ENCODE data around the gene NMBR. TPM values are rescaled to one million over a fixed set of nuclear protein-coding genes. Genes with fewer than 3 reads are reported as not detected.
"Not testable (repeated sequence)": the region's sequence is repeated elsewhere in the genome, so short reads cannot be mapped to it uniquely, and the experiment has no call there.

Gene NMBR
- total and polyA plus RNA-seq, 2 donors, result 0.07 TPM; not detected in 1

GRCh38 chr6:142088858-142089216, 58.1 kb downstream of the NMBR start:
- 4% methylated on average over 14 of the region's 14 CpGs for WGBS

GRCh38 chr6:142087950-142088857, 58.7 kb downstream of the NMBR start:
- Histone ChIP-seq H3K4me1 (ENCODE audit: control insufficient read depth in 2 of 2, insufficient read depth in 2 of 2, low read length in 2 of 2) (no peaks in the 10 kb centered on the region), H3K36me3 (ENCODE audit: control insufficient read depth in 2 of 2, insufficient read depth in 2 of 2, low read length in 1 of 2) (no peaks in the 10 kb centered on the region), H3K9me3 (ENCODE audit: control insufficient read depth in 2 of 2, insufficient read depth in 1 of 2, low read length in 1 of 2) (peaks cover 0 to 2% of the 10 kb centered on the region in 2 donors), H3K27me3 (ENCODE audit: control insufficient read depth in 2 of 2, insufficient read depth in 1 of 2, low read length in 1 of 2) (peaks cover 0 to 27% of the 10 kb centered on the region in 2 donors), H3K27ac (ENCODE audit: low read depth in 1 of 2, low read length in 1 of 2) (no peak overlapping the region), H3K4me3 (ENCODE audit: low read length in 2 of 2) (no peak overlapping the region)
- DNase-seq (ENCODE audit: low read depth in 6 of 9, low spot score in 9 of 9), result no peak
- WGBS, result 23% methylated on average over 49 of the region's 49 CpGs

More at GRCh38 chr6:142088858-142089216, 58.1 kb downstream of the NMBR start:
- H3K4me1 ChIP-seq (ENCODE audit: control insufficient read depth in 2 of 2, insufficient read depth in 2 of 2, low read length in 2 of 2), result no peaks in the 10 kb centered on the region
- H3K36me3 ChIP-seq (ENCODE audit: control insufficient read depth in 2 of 2, insufficient read depth in 2 of 2, low read length in 1 of 2), result no peaks in the 10 kb centered on the region
- no peak overlapping the region for H3K27ac ChIP-seq (ENCODE audit: low read depth in 1 of 2, low read length in 1 of 2)
- H3K9me3 ChIP-seq (ENCODE audit: control insufficient read depth in 2 of 2, insufficient read depth in 1 of 2, low read length in 1 of 2), result peaks cover 0 to 2% of the 10 kb centered on the region in 2 donors
- no peak for DNase-seq (ENCODE audit: low read depth in 6 of 9, low spot score in 9 of 9)
- peaks cover 0 to 27% of the 10 kb centered on the region in 2 donors for H3K27me3 ChIP-seq (ENCODE audit: control insufficient read depth in 2 of 2, insufficient read depth in 1 of 2, low read length in 1 of 2)
- no peak overlapping the region for H3K4me3 ChIP-seq (ENCODE audit: low read length in 2 of 2)

GRCh38 chr6:142079130-142079529, 67.8 kb downstream of the NMBR start:
- no peaks in the 10 kb centered on the region for H3K9me3 ChIP-seq (ENCODE audit: control insufficient read depth in 2 of 2, insufficient read depth in 1 of 2, low read length in 1 of 2)
- no peak overlapping the region for H3K4me3 ChIP-seq (ENCODE audit: low read length in 2 of 2)
- H3K36me3 ChIP-seq (ENCODE audit: control insufficient read depth in 2 of 2, insufficient read depth in 2 of 2, low read length in 1 of 2), result no peaks in the 10 kb centered on the region
- H3K27ac ChIP-seq (ENCODE audit: low read depth in 1 of 2, low read length in 1 of 2), result no peak overlapping the region
- no peaks in the 10 kb centered on the region for H3K4me1 ChIP-seq (ENCODE audit: control insufficient read depth in 2 of 2, insufficient read depth in 2 of 2, low read length in 2 of 2)
- no peak for DNase-seq (ENCODE audit: low read depth in 6 of 9, low spot score in 9 of 9)
- no peaks in the 10 kb centered on the region for H3K27me3 ChIP-seq (ENCODE audit: control insufficient read depth in 2 of 2, insufficient read depth in 1 of 2, low read length in 1 of 2)

GRCh38 chr6:142075516-142076101, 71.3 kb downstream of the NMBR start:
- WGBS, result 87% methylated on average over 7 of the region's 7 CpGs
- H3K36me3 ChIP-seq (ENCODE audit: control insufficient read depth in 2 of 2, insufficient read depth in 2 of 2, low read length in 1 of 2), result no peaks in the 10 kb centered on the region
- no peak overlapping the region for H3K4me3 ChIP-seq (ENCODE audit: low read length in 2 of 2)
- no peak overlapping the region for H3K27ac ChIP-seq (ENCODE audit: low read depth in 1 of 2, low read length in 1 of 2)
- DNase-seq (ENCODE audit: low read depth in 6 of 9, low spot score in 9 of 9), result no peak
- no peaks in the 10 kb centered on the region for H3K4me1 ChIP-seq (ENCODE audit: control insufficient read depth in 2 of 2, insufficient read depth in 2 of 2, low read length in 2 of 2)
- no peaks in the 10 kb centered on the region for H3K27me3 ChIP-seq (ENCODE audit: control insufficient read depth in 2 of 2, insufficient read depth in 1 of 2, low read length in 1 of 2)
- no peaks in the 10 kb centered on the region for H3K9me3 ChIP-seq (ENCODE audit: control insufficient read depth in 2 of 2, insufficient read depth in 1 of 2, low read length in 1 of 2)

GRCh38 chr6:142074516-142074915, 72.4 kb downstream of the NMBR start:
- H3K27me3 ChIP-seq (ENCODE audit: control insufficient read depth in 2 of 2, insufficient read depth in 1 of 2, low read length in 1 of 2), result no peaks in the 10 kb centered on the region
- WGBS, result 86% methylated on average over 1 of the region's 1 CpG
- no peaks in the 10 kb centered on the region for H3K9me3 ChIP-seq (ENCODE audit: control insufficient read depth in 2 of 2, insufficient read depth in 1 of 2, low read length in 1 of 2)
- DNase-seq (ENCODE audit: low read depth in 6 of 9, low spot score in 9 of 9), result no peak
- H3K4me1 ChIP-seq (ENCODE audit: control insufficient read depth in 2 of 2, insufficient read depth in 2 of 2, low read length in 2 of 2), result no peaks in the 10 kb centered on the region
- H3K27ac ChIP-seq (ENCODE audit: low read depth in 1 of 2, low read length in 1 of 2), result no peak overlapping the region
- no peak overlapping the region for H3K4me3 ChIP-seq (ENCODE audit: low read length in 2 of 2)
- H3K36me3 ChIP-seq (ENCODE audit: control insufficient read depth in 2 of 2, insufficient read depth in 2 of 2, low read length in 1 of 2), result no peaks in the 10 kb centered on the region

GRCh38 chr6:142071981-142072380, 74.9 kb downstream of the NMBR start:
- Histone ChIP-seq H3K27ac (ENCODE audit: low read depth in 1 of 2, low read length in 1 of 2) (no peak overlapping the region), H3K9me3 (ENCODE audit: control insufficient read depth in 2 of 2, insufficient read depth in 1 of 2, low read length in 1 of 2) (no peaks in the 10 kb centered on the region), H3K27me3 (ENCODE audit: control insufficient read depth in 2 of 2, insufficient read depth in 1 of 2, low read length in 1 of 2) (no peaks in the 10 kb centered on the region), H3K4me3 (ENCODE audit: low read length in 2 of 2) (no peak overlapping the region), H3K4me1 (ENCODE audit: control insufficient read depth in 2 of 2, insufficient read depth in 2 of 2, low read length in 2 of 2) (no peaks in the 10 kb centered on the region), H3K36me3 (ENCODE audit: control insufficient read depth in 2 of 2, insufficient read depth in 2 of 2, low read length in 1 of 2) (no peaks in the 10 kb centered on the region)
- 88% methylated on average over 3 of the region's 3 CpGs for WGBS
- no peak for DNase-seq (ENCODE audit: low read depth in 6 of 9, low spot score in 9 of 9)

- no peak for DNase-seq (ENCODE audit: low read depth in 6 of 9, low spot score in 9 of 9)
- no peaks in the 10 kb centered on the region for H3K4me1 ChIP-seq (ENCODE audit: control insufficient read depth in 2 of 2, insufficient read depth in 2 of 2, low read length in 2 of 2)
- no peaks in the 10 kb centered on the region for H3K36me3 ChIP-seq (ENCODE audit: control insufficient read depth in 2 of 2, insufficient read depth in 2 of 2, low read length in 1 of 2)
- H3K4me3 ChIP-seq (ENCODE audit: low read length in 2 of 2), result no peak overlapping the region
- H3K9me3 ChIP-seq (ENCODE audit: control insufficient read depth in 2 of 2, insufficient read depth in 1 of 2, low read length in 1 of 2), result no peaks in the 10 kb centered on the region
- H3K27me3 ChIP-seq (ENCODE audit: control insufficient read depth in 2 of 2, insufficient read depth in 1 of 2, low read length in 1 of 2), result no peaks in the 10 kb centered on the region
- H3K27ac ChIP-seq (ENCODE audit: low read depth in 1 of 2, low read length in 1 of 2), result no peak overlapping the region
Measured at GRCh38 chr6:142068416-142068815, 78.5 kb downstream of the NMBR start.

GRCh38 chr6:142062861-142063260, 84.1 kb downstream of the NMBR start:
- DNase-seq (ENCODE audit: low read depth in 6 of 9, low spot score in 9 of 9); H3K4me3 ChIP-seq (ENCODE audit: low read length in 2 of 2); H3K27me3 ChIP-seq (ENCODE audit: control insufficient read depth in 2 of 2, insufficient read depth in 1 of 2, low read length in 1 of 2); H3K27ac ChIP-seq (ENCODE audit: low read depth in 1 of 2, low read length in 1 of 2); H3K36me3 ChIP-seq (ENCODE audit: control insufficient read depth in 2 of 2, insufficient read depth in 2 of 2, low read length in 1 of 2); H3K4me1 ChIP-seq (ENCODE audit: control insufficient read depth in 2 of 2, insufficient read depth in 2 of 2, low read length in 2 of 2); H3K9me3 ChIP-seq (ENCODE audit: control insufficient read depth in 2 of 2, insufficient read depth in 1 of 2, low read length in 1 of 2): not testable (repeated sequence)
- 92% methylated on average over 4 of the region's 4 CpGs for WGBS

- no peaks in the 10 kb centered on the region for H3K4me1 ChIP-seq (ENCODE audit: control insufficient read depth in 2 of 2, insufficient read depth in 2 of 2, low read length in 2 of 2)
- 97% methylated on average over 3 of the region's 3 CpGs for WGBS
- H3K4me3 ChIP-seq (ENCODE audit: low read length in 2 of 2), result no peak overlapping the region
- H3K36me3 ChIP-seq (ENCODE audit: control insufficient read depth in 2 of 2, insufficient read depth in 2 of 2, low read length in 1 of 2), result no peaks in the 10 kb centered on the region
- H3K9me3 ChIP-seq (ENCODE audit: control insufficient read depth in 2 of 2, insufficient read depth in 1 of 2, low read length in 1 of 2), result no peaks in the 10 kb centered on the region
- no peak overlapping the region for H3K27ac ChIP-seq (ENCODE audit: low read depth in 1 of 2, low read length in 1 of 2)
- no peak for DNase-seq (ENCODE audit: low read depth in 6 of 9, low spot score in 9 of 9)
- H3K27me3 ChIP-seq (ENCODE audit: control insufficient read depth in 2 of 2, insufficient read depth in 1 of 2, low read length in 1 of 2), result no peaks in the 10 kb centered on the region
Measured at GRCh38 chr6:142058551-142059290, 88.2 kb downstream of the NMBR start.
